Embryonic facial prominence (tissue), 1 donor: ENCODE data around the gene EMC8.

Experiments used
- DNase-seq: peaks from one replicate; pipeline ENCODE4 v3.0.0-alpha.2; 2016; ENCODE audit errors: extremely low spot score

The EMC8 gene

DNA sequence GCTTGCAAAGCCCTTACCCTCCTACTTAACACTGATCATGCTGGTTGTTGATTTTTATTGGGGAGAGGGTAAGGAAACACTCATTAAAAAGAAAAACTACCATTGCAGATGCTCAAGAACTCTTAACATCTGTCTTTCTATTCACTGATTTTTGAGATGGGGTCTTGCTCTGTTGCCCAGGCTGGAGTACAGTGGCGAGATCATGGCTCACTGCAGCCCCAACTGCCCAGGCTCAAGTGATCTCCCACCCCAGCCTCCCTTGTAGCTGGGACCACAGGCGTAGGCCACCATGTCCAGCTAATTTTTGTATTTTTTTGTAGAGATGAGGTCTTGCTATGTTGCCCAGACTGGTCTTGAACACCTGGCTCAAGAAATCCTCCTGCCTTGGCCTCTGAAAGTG lies 14.5 kb downstream of the EMC8 start:
- DNase-seq, result no peak

- no peak for DNase-seq
These were observed 15.9 kb downstream of the EMC8 start for GRCh38 chr16:85783441-85783840.

- DNase-seq, result no peak
These were observed 16.9 kb downstream of the EMC8 start for GRCh38 chr16:85782451-85782850.

- DNase-seq, result no peak
These were observed 17.5 kb downstream of the EMC8 start for GRCh38 chr16:85781695-85782370.

GRCh38 chr16:85781156-85781555 lies 18.2 kb downstream of the EMC8 start:
- no peak for DNase-seq

DNA sequence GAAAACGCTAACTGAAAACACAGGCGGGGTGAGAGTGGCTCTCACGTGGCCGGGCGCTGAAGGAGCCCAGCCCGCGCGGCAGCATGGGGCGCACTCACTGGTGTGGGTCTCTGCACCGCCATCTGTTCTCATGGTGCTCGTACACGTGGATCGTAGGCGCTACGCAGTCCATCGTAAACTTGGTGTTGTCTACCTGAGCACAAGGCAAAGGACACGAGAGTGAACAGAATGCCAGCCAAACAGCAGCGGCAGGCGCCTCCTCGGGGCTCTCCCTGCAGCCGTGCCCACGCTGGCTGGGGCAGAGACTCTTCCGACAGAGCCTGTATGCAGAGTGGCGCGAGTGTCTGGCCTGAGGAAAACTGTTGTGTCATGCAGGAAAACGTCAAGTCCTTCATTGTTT lies 19.1 kb downstream of the EMC8 start:
- no peak for DNase-seq

GRCh38 chr16:85778873-85779272 lies 20.5 kb downstream of the EMC8 start:
- no peak for DNase-seq

GRCh38 chr16:85777583-85778310 lies 21.6 kb downstream of the EMC8 start:
- DNase-seq, result no peak

DNA sequence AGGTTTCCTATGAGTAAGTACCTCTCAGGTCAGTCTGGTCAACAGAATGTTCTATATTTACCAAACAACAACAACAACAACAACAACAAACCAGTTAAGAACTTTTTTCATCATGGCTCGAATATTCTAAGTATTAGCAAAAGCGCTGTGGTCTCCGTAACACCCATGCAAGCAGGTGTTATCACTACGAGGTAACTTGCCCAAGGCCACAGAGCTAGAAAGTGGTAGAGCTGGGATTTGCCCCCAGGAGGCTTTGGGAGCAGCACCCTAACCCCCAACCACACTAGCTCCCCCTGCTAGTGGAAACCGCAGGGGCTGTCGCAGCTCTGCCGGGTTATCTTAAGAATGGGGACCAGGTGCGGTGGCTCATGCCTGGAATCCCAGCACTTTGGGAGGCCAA lies 24.5 kb downstream of the EMC8 start:
- DNase-seq, result no peak

DNA sequence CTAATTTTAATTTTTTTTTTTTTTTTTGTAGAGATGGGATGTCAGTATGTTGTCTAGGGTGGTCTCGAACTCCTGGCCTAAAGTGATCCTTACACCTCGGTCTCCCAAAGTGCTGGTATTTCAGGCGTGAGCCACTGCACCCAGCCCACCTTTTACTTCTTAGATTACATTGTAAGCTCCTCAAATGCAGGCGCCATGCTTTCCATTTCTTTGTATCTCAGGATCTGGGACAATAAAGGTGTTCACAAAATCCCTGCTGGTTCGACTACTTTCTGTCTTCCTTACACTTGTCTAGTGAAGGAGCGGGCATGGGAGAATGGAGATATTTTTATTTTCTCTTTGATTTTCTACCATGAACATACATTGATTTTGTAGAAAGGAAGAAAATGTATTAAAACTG lies 25.2 kb downstream of the EMC8 start:
- DNase-seq, result no peak

DNA sequence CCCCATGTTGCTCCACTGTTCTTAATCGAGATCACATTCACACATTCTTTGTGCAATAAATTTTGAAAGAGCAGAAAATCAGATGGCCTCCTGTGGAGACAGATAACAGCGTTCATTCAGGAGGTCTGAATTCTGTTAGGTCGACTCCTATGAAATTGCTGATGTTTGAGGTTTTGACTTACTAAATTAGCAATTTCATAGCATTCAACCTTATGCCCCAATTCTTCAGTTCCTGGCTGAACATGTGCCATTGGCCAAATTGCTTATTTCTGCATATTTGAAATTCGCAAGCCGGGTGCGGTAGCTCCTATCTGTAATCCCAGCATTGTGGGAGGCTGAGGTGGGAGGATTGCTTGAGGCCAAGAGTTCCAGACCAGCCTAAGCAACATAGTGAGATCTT lies 26.3 kb downstream of the EMC8 start:
- no peak for DNase-seq

DNA sequence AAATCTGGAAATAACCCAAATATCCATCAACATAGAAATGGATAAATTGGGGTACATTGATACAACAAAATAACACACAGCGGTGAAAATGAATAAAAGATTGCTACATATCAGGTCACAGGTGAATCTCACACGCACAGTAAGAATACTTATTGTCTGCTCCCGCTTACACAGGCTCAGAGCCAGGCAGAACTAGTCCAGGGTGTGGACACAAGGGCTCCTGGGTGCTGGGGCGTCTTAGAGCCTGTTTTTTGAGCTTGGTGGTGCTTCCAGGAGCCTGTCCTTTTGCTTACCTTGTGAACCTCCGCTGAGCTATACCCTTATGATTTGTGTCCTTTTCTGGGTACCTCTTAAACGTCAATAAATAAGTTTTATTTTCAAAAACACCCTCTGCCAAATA lies 28.6 kb downstream of the EMC8 start:
- no peak for DNase-seq

- DNase-seq, result no peak
These were observed 31.1 kb downstream of the EMC8 start for GRCh38 chr16:85768199-85768598.

DNA sequence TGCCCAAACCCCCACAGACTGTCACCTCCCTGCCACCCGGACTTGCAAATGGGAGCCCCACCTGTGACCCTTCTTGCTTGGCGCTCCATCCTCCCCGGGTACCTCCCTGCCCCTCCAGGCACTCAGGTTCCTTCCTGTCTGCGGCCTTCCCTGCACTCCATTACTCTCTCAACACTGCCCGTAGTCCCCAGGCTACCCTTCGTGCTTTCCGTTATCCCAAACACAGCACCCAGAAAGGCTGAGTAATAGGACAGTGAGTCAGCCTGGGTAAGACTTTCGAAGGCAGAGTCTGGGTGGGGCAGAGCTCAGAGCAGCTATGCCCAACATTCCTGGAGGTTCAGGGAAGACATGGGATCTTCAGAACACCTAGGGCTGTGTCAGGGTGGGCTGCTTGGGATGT lies 31.8 kb downstream of the EMC8 start:
- DNase-seq, result no peak

DNA sequence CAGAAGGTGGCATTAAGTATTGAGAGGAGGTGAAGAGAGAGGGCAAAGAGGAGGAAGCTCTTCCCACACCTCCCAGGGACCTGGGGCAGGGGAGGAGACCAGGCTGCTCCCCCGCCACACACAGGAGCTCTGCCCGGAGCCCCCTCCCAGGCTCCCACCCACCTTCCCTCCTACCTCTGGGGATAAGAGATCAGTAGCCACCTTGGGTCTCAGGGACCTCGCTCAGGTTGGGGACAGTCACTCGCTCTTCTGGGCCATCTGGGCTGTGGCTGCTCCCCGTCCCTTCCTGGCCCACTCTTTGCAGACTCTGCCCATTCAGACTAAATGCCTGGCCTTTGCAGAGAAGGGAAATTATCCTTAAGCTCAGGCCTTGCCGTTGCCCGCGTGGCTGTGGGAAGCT lies 33.6 kb downstream of the EMC8 start:
- no peak for DNase-seq

DNA sequence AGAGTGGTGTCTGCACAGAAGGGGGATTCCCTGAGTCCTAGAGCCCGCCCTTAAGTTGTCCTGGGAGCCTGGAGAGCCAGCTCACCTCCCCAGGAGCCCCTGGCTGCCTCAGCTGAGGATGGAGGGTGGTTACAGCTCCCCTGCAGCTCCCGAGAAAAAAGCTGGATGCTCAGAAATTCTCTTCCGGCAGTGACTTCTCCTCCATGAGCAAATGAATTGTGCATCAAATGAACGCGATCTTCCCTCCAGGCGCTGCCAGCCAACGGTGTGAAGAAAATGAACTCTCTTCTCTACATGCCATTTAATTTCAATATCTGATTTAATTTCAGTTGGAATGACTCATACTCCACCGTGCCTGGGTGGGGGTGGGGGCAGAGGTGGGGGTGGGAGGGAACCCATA lies 34.1 kb downstream of the EMC8 start:
- no peak for DNase-seq

- no peak for DNase-seq
These were observed 35.7 kb downstream of the EMC8 start for GRCh38 chr16:85763616-85764015.

- no peak for DNase-seq
These were observed 36.4 kb downstream of the EMC8 start for GRCh38 chr16:85762970-85763369.

- no peak for DNase-seq
These were observed 37.5 kb downstream of the EMC8 start for GRCh38 chr16:85761861-85762260.

DNA sequence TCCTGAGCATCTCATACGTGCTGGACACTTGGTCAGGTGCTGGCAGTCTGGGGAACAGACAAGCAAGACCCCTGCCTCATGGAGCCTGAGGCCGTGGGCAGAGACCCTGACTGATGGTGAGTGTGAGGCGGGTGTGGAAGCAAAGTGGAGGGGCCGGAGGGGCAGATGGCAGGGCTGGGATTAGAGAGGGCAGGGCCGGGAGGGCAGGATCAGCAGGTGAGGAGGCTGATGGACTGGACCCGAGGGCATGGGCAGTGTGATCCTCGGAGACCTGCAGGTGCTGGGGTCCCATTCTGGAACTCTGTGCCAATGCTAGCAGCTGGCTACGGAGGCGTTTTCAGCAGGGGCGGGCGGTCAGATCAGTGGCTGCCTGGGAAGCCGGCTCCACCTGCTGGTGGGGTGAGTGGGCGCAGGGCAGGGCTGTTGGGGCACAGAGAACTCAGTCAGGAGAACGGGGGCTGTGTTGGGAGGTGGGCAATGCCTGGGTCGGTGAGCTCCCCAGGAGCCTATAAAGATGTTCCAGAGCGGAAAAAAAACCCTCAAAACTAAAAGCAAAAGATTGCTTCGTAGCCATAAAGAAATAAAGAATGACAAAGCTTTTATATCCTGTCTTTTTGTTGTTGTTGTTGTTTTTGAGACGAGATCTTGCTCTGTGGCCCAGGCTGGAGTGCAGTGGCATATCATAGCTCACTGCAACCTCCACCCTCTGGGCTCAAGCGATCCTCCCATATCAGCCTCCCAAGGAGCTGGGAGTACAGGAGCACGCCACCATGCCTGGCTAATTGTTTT lies 39.5 kb downstream of the EMC8 start:
- DNase-seq, result no peak

- no peak for DNase-seq
These were observed 40.2 kb downstream of the EMC8 start for GRCh38 chr16:85759136-85759535.

DNA sequence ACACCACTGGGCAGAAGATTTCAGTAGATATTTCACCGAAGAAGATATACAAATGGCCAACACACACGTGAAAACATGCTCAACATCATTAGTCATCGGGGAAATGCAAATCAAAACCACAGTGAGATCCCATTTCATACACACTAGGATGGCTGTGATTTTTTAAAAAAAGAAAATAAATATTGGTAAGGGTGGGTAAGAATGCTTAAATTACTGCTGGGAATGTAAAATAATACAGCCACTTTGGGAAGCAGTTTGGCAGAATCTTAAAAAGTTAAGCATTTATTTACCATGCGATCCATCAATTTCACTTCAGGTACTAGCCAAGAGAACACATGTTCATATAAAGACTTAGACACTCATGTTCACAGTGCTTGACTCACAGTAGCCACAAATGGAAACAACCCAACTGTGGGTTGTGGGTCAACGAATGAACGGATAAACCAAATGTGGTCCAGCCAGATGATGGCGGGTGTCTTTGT lies 42.0 kb downstream of the EMC8 start:
- no peak for DNase-seq
